GM19240 (cell line): Measurements from ENCODE around the gene PCDHB8.
"Not testable (repeated sequence)": the region's sequence is repeated elsewhere in the genome, so short reads cannot be mapped to it uniquely, and the experiment has no call there.

Experiments
- DNase-seq: peaks from one replicate; pipeline ENCODE4 v3.0.0; 2011; ENCODE audit warnings: low spot score; ENCODE audit not compliant: insufficient read length

The PCDHB8 gene

GRCh38 chr5:141225421-141225820, 47.8 kb downstream of the PCDHB8 start:
- not testable (repeated sequence) for DNase-seq
